B cell (primary cell): ENCODE data around the gene ADARB2. TPM values are rescaled to one million over a fixed set of nuclear protein-coding genes. Genes with fewer than 3 reads are reported as not detected.

Experiments used
- ATAC-seq: fragments of 200-7000 bp; cut with Tn5 transposase; one replicate; pipeline ENCODE4 v1.10.0; 2021; ENCODE audit warnings: low read depth, mild to moderate bottlenecking, moderate number of reproducible peaks, moderate library complexity
- CTCF ChIA-PET: fragments of 350-600 bp; sonication (Branson Sonifier 250); formaldehyde crosslinking; loops from one replicate; lab custom pipeline; 2021; ENCODE audit warnings: antibody characterized with exemption, inconsistent platforms; lab: Charles Lee
- POLR2A ChIA-PET: fragments of 350-600 bp; sonication (Branson Sonifier 250); formaldehyde crosslinking; loops from one replicate; lab custom pipeline; 2021; ENCODE audit warnings: antibody characterized with exemption; lab: Charles Lee
- DNase-seq: peaks from one replicate; pipeline ENCODE4 v3.0.0; 2013
- H2AFZ ChIP-seq: 2 replicates; pipeline ENCODE4 v1.6.1; 2012; ENCODE audit warnings: mild to moderate bottlenecking, low read depth, low read length; ENCODE audit not compliant: insufficient read depth, poor library complexity, severe bottlenecking
- H3K27ac ChIP-seq, 2 donors: 1 replicate in 1 of 2; 2 replicates in 1 of 2; pipeline ENCODE4 v1.5.1; 2012 to 2013; ENCODE audit warnings: low read length in 2 of 2, mild to moderate bottlenecking in 2 of 2, moderate library complexity in 1 of 2
- H3K27me3 ChIP-seq, 4 experiments: fragments of 200-600 bp in 1 of 4; sonication (generic) in 1 of 4; replicated peaks in 1 of 4; 1 replicate in 2 of 4; 2 replicates in 2 of 4; pipeline versions ENCODE4 v1.6.1 to v1.7.0; 2013 to 2016; ENCODE audit warnings: low read length in 3 of 4, mild to moderate bottlenecking in 2 of 4, mixed read lengths in 1 of 4, moderate library complexity in 1 of 4; ENCODE audit not compliant: insufficient read depth in 4 of 4, control insufficient read depth in 3 of 4; ENCODE audit errors: control extremely low read depth in 1 of 4
- H3K36me3 ChIP-seq, 2 experiments: replicated peaks in 1 of 2; 1 replicate in 1 of 2; 2 replicates in 1 of 2; pipeline versions ENCODE4 v1.6.1 to v1.7.1; 2013; ENCODE audit warnings: low read length in 1 of 2; ENCODE audit not compliant: insufficient read depth in 2 of 2, control insufficient read depth in 1 of 2; ENCODE audit errors: control extremely low read depth in 1 of 2, extremely low read depth in 1 of 2
- H3K4me1 ChIP-seq, 2 donors: fragments of 200-600 bp in 1 of 2; sonication (generic) in 1 of 2; 1 replicate in 1 of 2; 2 replicates in 1 of 2; pipeline versions ENCODE4 v1.5.1 to v1.6.1; 2013 to 2017; ENCODE audit warnings: low read length in 2 of 2; ENCODE audit not compliant: control insufficient read depth in 2 of 2, insufficient read depth in 2 of 2
- H3K4me2 ChIP-seq: replicated peaks from 2 replicates; pipeline ENCODE3; 2012; ENCODE audit warnings: mild to moderate bottlenecking, low read depth, low read length; ENCODE audit not compliant: poor library complexity, severe bottlenecking
- H3K4me3 ChIP-seq, 5 experiments: fragments of 200-600 bp in 1 of 5; sonication (generic) in 1 of 5; 1 replicate in 3 of 5; 2 replicates in 2 of 5; pipeline versions ENCODE4 v1.5.1 to v1.7.0; 2011 to 2016; ENCODE audit warnings: low read length in 4 of 5, mild to moderate bottlenecking in 4 of 5, low read depth in 2 of 5, control low read depth in 1 of 5, moderate library complexity in 1 of 5; ENCODE audit not compliant: insufficient read depth in 1 of 5; ENCODE audit errors: control extremely low read depth in 1 of 5, extremely low read depth in 1 of 5
- H3K79me2 ChIP-seq: fragments of 200-600 bp; sonication (generic); one replicate; pipeline ENCODE4 v1.6.0; 2016; ENCODE audit warnings: low read length; ENCODE audit not compliant: control insufficient read depth, insufficient read depth
- H3K9ac ChIP-seq: fragments of 200-600 bp; sonication (generic); 2 replicates; pipeline ENCODE4 v1.6.1; 2017; ENCODE audit warnings: mild to moderate bottlenecking, low read length, moderate library complexity
- H3K9me3 ChIP-seq, 3 donors: one replicate each; pipeline versions ENCODE4 v1.6.1 to v1.7.1; 2013; ENCODE audit warnings: low read length in 2 of 3; ENCODE audit not compliant: control insufficient read depth in 2 of 3, insufficient read depth in 1 of 3; ENCODE audit errors: control extremely low read depth in 1 of 3
- H4K20me1 ChIP-seq: 2 replicates; pipeline ENCODE4 v1.6.0; 2012; ENCODE audit warnings: mild to moderate bottlenecking, low read length; ENCODE audit not compliant: insufficient read depth, control insufficient read depth, poor library complexity, severe bottlenecking
- H3K27ac Mint-ChIP-seq: one replicate; pipeline ENCODE4 v1.8.0; 2021; ENCODE audit warnings: mixed read lengths
- H3K27me3 Mint-ChIP-seq: one replicate; pipeline ENCODE4 v1.8.0; 2021; ENCODE audit warnings: mixed read lengths
- H3K4me1 Mint-ChIP-seq: one replicate; pipeline ENCODE4 v1.8.0; 2021; ENCODE audit warnings: mixed read lengths
- H3K4me3 Mint-ChIP-seq: one replicate; pipeline ENCODE4 v1.8.0; 2021; ENCODE audit warnings: mixed read lengths
- H3K9me3 Mint-ChIP-seq: one replicate; pipeline ENCODE4 v1.8.0; 2022; ENCODE audit warnings: mixed read lengths; ENCODE audit not compliant: insufficient read depth
- EZH2 ChIP-seq: IDR thresholded peaks from 2 replicates; pipeline ENCODE4 v1.6.1; 2012; ENCODE audit warnings: borderline replicate concordance, low read depth, mild to moderate bottlenecking, moderate library complexity, low read length; ENCODE audit not compliant: insufficient read depth, poor library complexity, severe bottlenecking
- WGBS: methylation state at CpG from one replicate; pipeline ENCODE4 v1.1.5; 2013; ENCODE audit warnings: missing lambda C conversion rate; ENCODE audit not compliant: insufficient coverage; 5-methylcytosine and 5-hydroxymethylcytosine counted together
- intact Hi-C: fragments of 100-400 bp; cut with micrococcal nuclease; formaldehyde crosslinking; loops from one replicate; pipeline ENCODE4 v1.10.0; 2022
- polyA plus RNA-seq: library from polyadenylated mRNA; depleted of rRNA; stranded (reverse); fragments of >200 nt; gene quantifications from 2 replicates; pipeline ENCODE4 v1.2.3, GENCODE V29; 2012
- total RNA-seq, 2 donors: library from RNA; stranded (reverse); fragments of 120-200 nt in 1 of 2; gene quantifications; 1 replicate in 1 of 2; 2 replicates in 1 of 2; pipeline versions ENCODE4 v1.2.3 to v1.2.4, GENCODE V29; 2013 to 2022
- TF ChIP-seq, protein P1 (sequence below): fragments of 200-600 bp; IDR thresholded peaks from one replicate; pipeline ENCODE4 v1.8.0; 2022; ENCODE audit warnings: antibody characterized with exemption, mild to moderate bottlenecking

The ADARB2 gene
- total and polyA plus RNA-seq, 2 donors (not counting 1 experiment from before 2014, with no cell fraction given) = 0.13 to 0.96 TPM

DNA sequence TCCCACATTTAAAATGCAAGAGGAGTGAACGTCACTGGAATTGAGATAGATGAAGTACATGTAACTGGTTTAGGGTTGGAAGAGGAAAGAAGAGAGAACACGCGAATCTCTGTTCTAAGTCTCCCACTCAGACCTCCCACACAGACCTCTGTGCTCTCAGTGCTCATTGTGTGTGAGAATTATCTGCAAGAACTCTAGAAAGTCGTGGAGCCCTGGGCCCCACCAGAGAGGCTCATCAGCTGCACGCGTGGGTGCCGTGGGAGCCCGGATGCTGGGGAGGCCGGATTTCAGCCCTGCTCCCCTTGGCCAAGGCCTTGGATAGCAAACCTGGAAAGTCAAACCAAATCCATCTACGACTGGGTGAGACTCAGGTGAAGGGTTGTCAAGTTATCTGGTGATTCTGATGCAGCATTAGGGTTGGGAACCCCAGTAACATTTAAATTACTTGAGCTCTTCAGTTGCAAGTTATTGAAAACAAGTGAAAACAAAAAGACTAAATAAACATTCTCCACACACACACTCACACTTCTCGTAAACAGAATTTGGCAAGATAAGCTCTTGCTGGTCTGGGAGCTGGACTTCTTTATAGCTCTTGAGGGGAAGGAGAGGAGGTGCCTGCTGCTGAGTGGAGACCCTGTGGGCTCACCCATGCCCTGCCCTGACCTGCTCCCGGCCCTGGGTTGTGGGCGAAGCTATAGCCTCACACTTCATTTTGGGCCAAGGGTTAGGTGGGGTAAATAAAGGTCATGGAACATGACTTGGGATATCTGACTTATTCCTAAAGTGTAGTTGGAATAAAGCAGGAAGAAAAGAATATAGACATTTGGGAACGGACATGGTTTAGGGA, 250.3 kb downstream of the ADARB2 start:
- no peak overlapping the region for H3K9ac ChIP-seq
- peaks cover 62 to 75% of the 10 kb centered on the region in 2 donors for H3K4me1 ChIP-seq
- TF ChIP-seq, protein P1, sequence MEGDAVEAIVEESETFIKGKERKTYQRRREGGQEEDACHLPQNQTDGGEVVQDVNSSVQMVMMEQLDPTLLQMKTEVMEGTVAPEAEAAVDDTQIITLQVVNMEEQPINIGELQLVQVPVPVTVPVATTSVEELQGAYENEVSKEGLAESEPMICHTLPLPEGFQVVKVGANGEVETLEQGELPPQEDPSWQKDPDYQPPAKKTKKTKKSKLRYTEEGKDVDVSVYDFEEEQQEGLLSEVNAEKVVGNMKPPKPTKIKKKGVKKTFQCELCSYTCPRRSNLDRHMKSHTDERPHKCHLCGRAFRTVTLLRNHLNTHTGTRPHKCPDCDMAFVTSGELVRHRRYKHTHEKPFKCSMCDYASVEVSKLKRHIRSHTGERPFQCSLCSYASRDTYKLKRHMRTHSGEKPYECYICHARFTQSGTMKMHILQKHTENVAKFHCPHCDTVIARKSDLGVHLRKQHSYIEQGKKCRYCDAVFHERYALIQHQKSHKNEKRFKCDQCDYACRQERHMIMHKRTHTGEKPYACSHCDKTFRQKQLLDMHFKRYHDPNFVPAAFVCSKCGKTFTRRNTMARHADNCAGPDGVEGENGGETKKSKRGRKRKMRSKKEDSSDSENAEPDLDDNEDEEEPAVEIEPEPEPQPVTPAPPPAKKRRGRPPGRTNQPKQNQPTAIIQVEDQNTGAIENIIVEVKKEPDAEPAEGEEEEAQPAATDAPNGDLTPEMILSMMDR = no peak
- no peak for TF ChIP-seq EZH2
- no peak overlapping the region for H2AFZ ChIP-seq
- no peak for ATAC-seq
- H3K4me3 ChIP-seq = no peak overlapping the region
- intact Hi-C loops = no loop called here
- H3K4me2 ChIP-seq = no peak overlapping the region
- no peak for DNase-seq
- H3K9me3 Mint-ChIP-seq = no peaks in the 10 kb centered on the region
- no peak overlapping the region for H3K27ac Mint-ChIP-seq
- H3K4me3 Mint-ChIP-seq = no peak overlapping the region
- H3K79me2 ChIP-seq = no peaks in the 10 kb centered on the region
- no peaks in the 10 kb centered on the region for H3K36me3 ChIP-seq
- POLR2A ChIA-PET = no interaction called here
- no peak overlapping the region for H3K27ac ChIP-seq
- no peaks in the 10 kb centered on the region for H3K27me3 ChIP-seq
- no peaks in the 10 kb centered on the region for H3K9me3 ChIP-seq
- no peaks in the 10 kb centered on the region for H4K20me1 ChIP-seq
- peaks cover 75% of the 10 kb centered on the region for H3K4me1 Mint-ChIP-seq
- CTCF ChIA-PET = no interaction called here
- WGBS = 94% methylated on average over 10 of the region's 14 CpGs
- H3K27me3 Mint-ChIP-seq = peaks cover 3% of the 10 kb centered on the region

DNA sequence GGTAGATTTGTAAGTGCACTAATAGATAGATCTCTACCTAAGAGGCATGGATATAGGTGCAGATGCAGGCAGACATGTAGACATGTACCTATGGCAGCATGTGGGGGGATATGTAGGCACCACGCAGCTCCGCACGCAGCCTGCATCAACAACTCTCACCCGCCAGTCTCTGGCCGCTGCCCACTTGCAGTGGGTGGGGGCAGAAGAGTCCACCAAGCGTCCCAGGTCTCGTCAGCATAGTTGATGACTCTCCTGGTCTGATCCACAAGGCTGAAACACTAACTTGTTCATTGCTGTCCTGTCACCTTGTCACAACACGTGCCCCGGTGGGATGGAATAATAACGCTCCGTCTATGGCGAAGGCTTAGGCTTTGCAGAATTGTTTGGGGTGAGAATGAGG, 252.0 kb downstream of the ADARB2 start:
- Histone ChIP-seq H3K9ac (no peak overlapping the region), H3K4me3 (no peak overlapping the region), H3K79me2 (no peaks in the 10 kb centered on the region), H3K4me2 (no peak overlapping the region), H2AFZ (no peak overlapping the region), H3K4me1 (peaks cover 46 to 58% of the 10 kb centered on the region in 2 donors), H3K27ac (no peak overlapping the region), H3K36me3 (no peaks in the 10 kb centered on the region), H4K20me1 (no peaks in the 10 kb centered on the region), H3K9me3 (no peaks in the 10 kb centered on the region), H3K27me3 (no peaks in the 10 kb centered on the region)
- Mint-ChIP-seq H3K9me3 (no peaks in the 10 kb centered on the region), H3K27ac (peak overlapping the region; percentile 21), H3K27me3 (peaks cover 3% of the 10 kb centered on the region), H3K4me1 (peaks cover 66% of the 10 kb centered on the region), H3K4me3 (no peak overlapping the region)
- ChIA-PET CTCF (interaction anchor here (0.6 kb wide), 1 partner anchor 103 kb away, joined by 3 read pairs; no protein-coding TSS in a partner anchor), POLR2A (no interaction called here)
- DNase-seq = no peak
- WGBS = 97% methylated on average over 7 of the region's 12 CpGs
- intact Hi-C loops = no loop called here
- no peak for TF ChIP-seq EZH2
- TF ChIP-seq, protein P1 = no peak
- ATAC-seq = no peak
